Endothelial cell of umbilical vein (primary cell): ENCODE data around the gene IL25. TPM values are rescaled to one million over a fixed set of nuclear protein-coding genes. Genes with fewer than 3 reads are reported as not detected.

Source experiments
- BruUV-seq: library from RNA; stranded (reverse); fragments of 400-500 nt; replicated peaks from 2 replicates; lab custom pipeline; 2021; lab: Mats Ljungman, UMichigan
- CTCF ChIA-PET: fragments of 300-600, 350-600 bp; sonication (Branson Sonifier 250); formaldehyde crosslinking; loops from one replicate; lab custom pipeline; 2021; ENCODE audit warnings: antibody characterized with exemption, inconsistent platforms; lab: Charles Lee
- POLR2A ChIA-PET: fragments of 300-600, 350-600 bp; sonication (Branson Sonifier 250); formaldehyde crosslinking; loops from one replicate; lab custom pipeline; 2021; ENCODE audit warnings: antibody characterized with exemption, inconsistent platforms; lab: Charles Lee
- DNase-seq: peaks from one replicate; pipeline ENCODE4 v3.0.0-alpha.2; 2011; ENCODE audit warnings: low read depth, low spot score
- FAIRE-seq: peaks from 2 replicates; lab custom pipeline; 2011; peaks lifted over from hg19 to GRCh38; lab: Jason Lieb, UNC
- H2AFZ ChIP-seq: 2 replicates; pipeline ENCODE4 v1.6.0; 2012; ENCODE audit warnings: low read depth, low read length, control low read depth, inconsistent platforms
- H3K27ac ChIP-seq: 2 replicates; pipeline ENCODE4 v1.5.1; 2011; ENCODE audit warnings: low read depth, mild to moderate bottlenecking, control low read depth, low read length, moderate library complexity; ENCODE audit not compliant: insufficient read depth
- H3K27me3 ChIP-seq, 2 experiments: 2 replicates each; pipeline versions ENCODE4 v1.6.0 to v1.6.1; 2011; ENCODE audit warnings: low read length in 2 of 2, mixed read lengths in 1 of 2; ENCODE audit not compliant: control insufficient read depth in 2 of 2, insufficient read depth in 2 of 2
- H3K36me3 ChIP-seq, 2 experiments: 2 replicates in 1 of 2; 3 replicates in 1 of 2; pipeline ENCODE4 v1.5.1; 2011; ENCODE audit warnings: low read length in 2 of 2, mild to moderate bottlenecking in 1 of 2, moderate library complexity in 1 of 2; ENCODE audit not compliant: control insufficient read depth in 2 of 2, insufficient read depth in 2 of 2; ENCODE audit errors: extremely low read depth in 1 of 2
- H3K4me1 ChIP-seq: 3 replicates; pipeline ENCODE4 v1.5.1; 2011; ENCODE audit warnings: mild to moderate bottlenecking, low read length; ENCODE audit not compliant: control insufficient read depth, insufficient read depth; ENCODE audit errors: extremely low read depth
- H3K4me2 ChIP-seq: 2 replicates; pipeline ENCODE4 v1.6.1; 2011; ENCODE audit warnings: low read length, control low read depth, mixed read lengths; ENCODE audit not compliant: insufficient read depth
- H3K4me3 ChIP-seq, 3 experiments: fragments of 200-600 bp in 1 of 3; sonication (generic), shearing (Covaris generic) in 1 of 3; replicated peaks in 1 of 3; 2 replicates each; pipeline ENCODE4 v1.5.1; 2011 to 2016; ENCODE audit warnings: control low read depth in 3 of 3, low read length in 3 of 3, mild to moderate bottlenecking in 2 of 3, inconsistent platforms in 1 of 3, low read depth in 1 of 3, moderate library complexity in 1 of 3; ENCODE audit not compliant: insufficient read depth in 1 of 3
- H3K79me2 ChIP-seq: 2 replicates; pipeline ENCODE4 v1.6.0; 2012; ENCODE audit warnings: low read length, inconsistent platforms; ENCODE audit not compliant: control insufficient read depth, insufficient read depth
- H3K9ac ChIP-seq: replicated peaks from 2 replicates; pipeline ENCODE3; 2011; ENCODE audit warnings: low read length, control low read depth; ENCODE audit not compliant: insufficient read depth; ENCODE audit errors: extremely low read depth
- H3K9me1 ChIP-seq: replicated peaks from 3 replicates; pipeline ENCODE4 v1.6.0; 2011; ENCODE audit warnings: mild to moderate bottlenecking, low read length; ENCODE audit not compliant: control insufficient read depth, insufficient read depth; ENCODE audit errors: extremely low read depth
- H3K9me3 ChIP-seq: replicated peaks from 2 replicates; pipeline ENCODE4 v1.5.1; 2012; ENCODE audit warnings: low read length, inconsistent platforms; ENCODE audit not compliant: control insufficient read depth, insufficient read depth
- H4K20me1 ChIP-seq: replicated peaks from 2 replicates; pipeline ENCODE3; 2011; ENCODE audit warnings: mild to moderate bottlenecking, low read length; ENCODE audit not compliant: control insufficient read depth, insufficient read depth; ENCODE audit errors: extremely low read depth
- CTCF ChIP-seq, 2 donors: IDR thresholded peaks; 1 replicate in 1 of 2; 2 replicates in 1 of 2; pipeline ENCODE4 v1.5.1; 2011; ENCODE audit warnings: low read length in 2 of 2, mild to moderate bottlenecking in 2 of 2, moderate library complexity in 2 of 2, control low read depth in 1 of 2, inconsistent platforms in 1 of 2, low read depth in 1 of 2; ENCODE audit not compliant: insufficient read depth in 1 of 2; ENCODE audit errors: extremely low read depth in 1 of 2
- EZH2 ChIP-seq: IDR thresholded peaks from 2 replicates; pipeline ENCODE4 v1.6.1; 2012; ENCODE audit warnings: borderline replicate concordance, low read depth, mild to moderate bottlenecking, moderate library complexity, low read length, inconsistent platforms; ENCODE audit not compliant: severe bottlenecking
- FOS ChIP-seq: IDR thresholded peaks from 2 replicates; pipeline ENCODE4 v1.6.1; 2011; ENCODE audit warnings: mild to moderate bottlenecking, low read length, moderate library complexity, borderline replicate concordance; ENCODE audit not compliant: insufficient read depth
- GATA2 ChIP-seq: IDR thresholded peaks from 2 replicates; pipeline ENCODE4 v1.7.0; 2011; ENCODE audit warnings: low read depth, mild to moderate bottlenecking, moderate library complexity, mixed read lengths, low read length; ENCODE audit not compliant: insufficient read length, insufficient read depth
- JUN ChIP-seq: IDR thresholded peaks from 2 replicates; pipeline ENCODE4 v1.6.1; 2011; ENCODE audit warnings: borderline replicate concordance, low read depth; ENCODE audit not compliant: insufficient read length, insufficient read depth
- MAX ChIP-seq: IDR thresholded peaks from 2 replicates; pipeline ENCODE4 v1.6.1; 2011; ENCODE audit not compliant: insufficient read depth, insufficient read length
- MYC ChIP-seq: IDR thresholded peaks from one replicate; pipeline ENCODE4 v1.6.1; 2011; ENCODE audit warnings: mild to moderate bottlenecking, low read depth, low read length
- POLR2A ChIP-seq: IDR thresholded peaks from 2 replicates; pipeline ENCODE4 v1.6.1; 2012; ENCODE audit warnings: low read depth, mild to moderate bottlenecking, control low read depth, low read length
- POLR2AphosphoS5 ChIP-seq: IDR thresholded peaks from 2 replicates; pipeline ENCODE4 v1.6.1; 2012; ENCODE audit warnings: low read depth, mild to moderate bottlenecking, control low read depth, low read length, moderate library complexity; ENCODE audit not compliant: insufficient read depth
- dilution Hi-C: fragments of 300-500 bp; cut with MboI; formaldehyde crosslinking; loops from one replicate; pipeline ENCODE4 v1.15.0; 2019; ENCODE audit warnings: low sequenced_read_pairs; ENCODE audit not compliant: extremely low pct_ligation_motif_present
- intact Hi-C: fragments of 100-400 bp; cut with micrococcal nuclease; formaldehyde crosslinking; loops from one replicate; pipeline ENCODE4 v1.10.0; 2022
- polyA plus RNA-seq, 4 experiments: library from polyadenylated mRNA; depleted of rRNA in 3 of 4; stranded (reverse) in 3 of 4; unstranded in 1 of 4; fragments of >200 nt; gene quantifications; 2 replicates each; pipeline versions ENCODE4 v1.2.1 to v1.2.3, GENCODE V29; 2011 to 2012; ENCODE audit warnings: missing spikeins in 1 of 4
- total RNA-seq: library from RNA; stranded (reverse); gene quantifications from 2 replicates; pipeline ENCODE4 v1.2.3, GENCODE V29; 2021

The IL25 gene
- total and polyA plus RNA-seq, 2 donors (not counting 3 experiments of a cell fraction or from before 2014, with no cell fraction given) = not detected

GRCh38 chr14:23403139-23403438 is 30.5 kb downstream of the IL25 start:
- Histone ChIP-seq H3K36me3 (no peaks in the 10 kb centered on the region), H3K4me2 (no peak overlapping the region), H3K4me3 (no peak overlapping the region), H3K9ac (no peak overlapping the region), H3K27ac (no peak overlapping the region), H3K27me3 (no peaks in the 10 kb centered on the region), H3K79me2 (no peaks in the 10 kb centered on the region), H3K9me3 (no peaks in the 10 kb centered on the region), H3K4me1 (no peaks in the 10 kb centered on the region), H3K9me1 (no peaks in the 10 kb centered on the region), H2AFZ (no peak overlapping the region), H4K20me1 (no peaks in the 10 kb centered on the region)
- intact Hi-C loops (no loop called here), dilution Hi-C loops (no loop called here)
- no TSS peak for BruUV-seq
- FAIRE-seq = no peak
- CTCF ChIA-PET = no interaction called here
- no peak for DNase-seq
- POLR2A ChIA-PET = no interaction called here
- TF ChIP-seq GATA2 = no peak
- TF ChIP-seq POLR2A = no peak
- TF ChIP-seq EZH2 = no peak
- TF ChIP-seq MAX = no peak
- TF ChIP-seq MYC = no peak
- TF ChIP-seq FOS = no peak
- no peak for TF ChIP-seq JUN
- no peak for TF ChIP-seq CTCF (IDR thresholded peaks at IDR 0.05; ENCODE audit: extremely low read depth in 1 of 2, insufficient read depth in 1 of 2, low read depth in 1 of 2, low read length in 2 of 2)
- no peak for TF ChIP-seq POLR2AphosphoS5
